ENCODE results near the gene C4orf46.

GRCh38 chr4:158710814-158711213 lies 39.1 kb upstream of the C4orf46 start:
- TF ChIP-seq EZH2 (IDR thresholded peaks at IDR 0.05; ENCODE audit: borderline replicate concordance, low read depth, low read length, poor library complexity, severe bottlenecking) = no peak
- TF ChIP-seq, protein P1, sequence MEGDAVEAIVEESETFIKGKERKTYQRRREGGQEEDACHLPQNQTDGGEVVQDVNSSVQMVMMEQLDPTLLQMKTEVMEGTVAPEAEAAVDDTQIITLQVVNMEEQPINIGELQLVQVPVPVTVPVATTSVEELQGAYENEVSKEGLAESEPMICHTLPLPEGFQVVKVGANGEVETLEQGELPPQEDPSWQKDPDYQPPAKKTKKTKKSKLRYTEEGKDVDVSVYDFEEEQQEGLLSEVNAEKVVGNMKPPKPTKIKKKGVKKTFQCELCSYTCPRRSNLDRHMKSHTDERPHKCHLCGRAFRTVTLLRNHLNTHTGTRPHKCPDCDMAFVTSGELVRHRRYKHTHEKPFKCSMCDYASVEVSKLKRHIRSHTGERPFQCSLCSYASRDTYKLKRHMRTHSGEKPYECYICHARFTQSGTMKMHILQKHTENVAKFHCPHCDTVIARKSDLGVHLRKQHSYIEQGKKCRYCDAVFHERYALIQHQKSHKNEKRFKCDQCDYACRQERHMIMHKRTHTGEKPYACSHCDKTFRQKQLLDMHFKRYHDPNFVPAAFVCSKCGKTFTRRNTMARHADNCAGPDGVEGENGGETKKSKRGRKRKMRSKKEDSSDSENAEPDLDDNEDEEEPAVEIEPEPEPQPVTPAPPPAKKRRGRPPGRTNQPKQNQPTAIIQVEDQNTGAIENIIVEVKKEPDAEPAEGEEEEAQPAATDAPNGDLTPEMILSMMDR (conservative IDR thresholded peaks at IDR 0.05; ENCODE audit: low read depth, low read length) = peak; percentile 41

All from A673 (cell line).